Common myeloid progenitor, CD34-positive (primary cell): ENCODE data around the gene BGN.
A peak's percentile ranks its signal among the peaks of the same experiment; 100 is the strongest.

Source experiments
- CTCF ChIA-PET: fragments of 350-600 bp; sonication (Branson Sonifier 250); formaldehyde crosslinking; loops from one replicate; lab custom pipeline; 2021; ENCODE audit warnings: antibody characterized with exemption; lab: Charles Lee
- POLR2A ChIA-PET: fragments of 350-600 bp; sonication (Branson Sonifier 250); formaldehyde crosslinking; loops from one replicate; lab custom pipeline; 2021; ENCODE audit warnings: antibody characterized with exemption; lab: Charles Lee
- DNase-seq, 3 donors: peaks; one replicate each; pipeline versions ENCODE4 v3.0.0 to v3.0.0-alpha.2; 2013
- H3K27ac ChIP-seq, 2 experiments: 1 replicate in 1 of 2; 2 replicates in 1 of 2; pipeline ENCODE4 v1.7.0; 2013; ENCODE audit warnings: inconsistent platforms in 2 of 2, low read length in 2 of 2, mild to moderate bottlenecking in 2 of 2, low read depth in 1 of 2, moderate library complexity in 1 of 2; ENCODE audit not compliant: severe bottlenecking in 2 of 2, insufficient read depth in 1 of 2, poor library complexity in 1 of 2
- H3K27me3 ChIP-seq, 5 experiments: replicated peaks in 2 of 5; 1 replicate in 3 of 5; 2 replicates in 2 of 5; pipeline versions ENCODE4 v1.6.1 to v1.7.0; 2013; ENCODE audit warnings: low read length in 4 of 5, mild to moderate bottlenecking in 2 of 5, moderate library complexity in 2 of 5, inconsistent platforms in 1 of 5; ENCODE audit not compliant: insufficient read depth in 5 of 5, control insufficient read depth in 4 of 5
- H3K36me3 ChIP-seq, 4 experiments: 1 replicate in 2 of 4; 2 replicates in 2 of 4; pipeline versions ENCODE4 v1.6.1 to v1.7.0; 2013; ENCODE audit warnings: low read length in 3 of 4, control low read depth in 1 of 4, mild to moderate bottlenecking in 1 of 4; ENCODE audit not compliant: control insufficient read depth in 4 of 4, insufficient read depth in 4 of 4
- H3K4me1 ChIP-seq, 4 experiments: 1 replicate in 3 of 4; 2 replicates in 1 of 4; pipeline versions ENCODE4 v1.6.1 to v1.7.1; 2013; ENCODE audit warnings: low read length in 3 of 4, mild to moderate bottlenecking in 3 of 4, control low read depth in 1 of 4, inconsistent platforms in 1 of 4, moderate library complexity in 1 of 4; ENCODE audit not compliant: control insufficient read depth in 4 of 4, insufficient read depth in 4 of 4; ENCODE audit errors: control extremely low read depth in 1 of 4
- H3K4me3 ChIP-seq, 7 experiments: 1 replicate in 4 of 7; 2 replicates in 3 of 7; pipeline versions ENCODE4 v1.5.1 to v1.7.0; 2013; ENCODE audit warnings: mild to moderate bottlenecking in 7 of 7, low read length in 6 of 7, moderate library complexity in 6 of 7, inconsistent platforms in 2 of 7, low read depth in 2 of 7, control low read depth in 1 of 7; ENCODE audit not compliant: insufficient read depth in 4 of 7, control insufficient read depth in 1 of 7; ENCODE audit errors: extremely low read depth in 1 of 7
- H3K9me3 ChIP-seq, 5 experiments: 1 replicate in 4 of 5; 2 replicates in 1 of 5; pipeline versions ENCODE4 v1.6.1 to v1.7.1; 2013; ENCODE audit warnings: low read length in 4 of 5, mild to moderate bottlenecking in 2 of 5, inconsistent platforms in 1 of 5, low read depth in 1 of 5, moderate library complexity in 1 of 5; ENCODE audit not compliant: control insufficient read depth in 4 of 5, insufficient read depth in 2 of 5; ENCODE audit errors: control extremely low read depth in 1 of 5
- WGBS: methylation state at CpG from one replicate; pipeline ENCODE4 v1.1.5; 2013; ENCODE audit not compliant: insufficient coverage; 5-methylcytosine and 5-hydroxymethylcytosine counted together

Gene BGN

GRCh38 chrX:153460826-153461225 lies 34.0 kb upstream of the BGN start:
- DNase-seq = peak; percentile 30 to 65 (median 58)
- H3K9me3 ChIP-seq = peaks cover 0 to 2% (median 0%) of the 10 kb centered on the region in 5 experiments
- ChIA-PET POLR2A (no interaction called here), CTCF (interaction anchor here (0.6 to 2.3 kb wide), 6 partner anchors 9 to 146 kb away, joined by 3 to 19 read pairs (median 4); partner anchors contain the start of gene HAUS7)
- H3K27me3 ChIP-seq = peaks cover 0 to 11% (median 0%) of the 10 kb centered on the region in 5 experiments
- WGBS = 44% methylated on average over 4 of the region's 7 CpGs
- H3K4me3 ChIP-seq = no peak overlapping the region
- H3K4me1 ChIP-seq = no peaks in the 10 kb centered on the region
- H3K27ac ChIP-seq = no peak overlapping the region
- H3K36me3 ChIP-seq = peaks cover 0 to 38% (median 19%) of the 10 kb centered on the region in 4 experiments

GRCh38 chrX:153462291-153462690 lies 32.5 kb upstream of the BGN start:
- 91% methylated on average over 3 of the region's 10 CpGs for WGBS
- Histone ChIP-seq H3K4me3 (no peak overlapping the region), H3K36me3 (peaks cover 0 to 25% (median 14%) of the 10 kb centered on the region in 4 experiments), H3K4me1 (no peaks in the 10 kb centered on the region), H3K27me3 (peaks cover 0 to 11% (median 0%) of the 10 kb centered on the region in 5 experiments), H3K9me3 (peaks cover 0 to 2% (median 0%) of the 10 kb centered on the region in 5 experiments), H3K27ac (no peak overlapping the region)
- ChIA-PET CTCF (interaction anchor here (1.3 to 1.7 kb wide), 2 partner anchors 8 to 44 kb away, joined by 6 to 8 read pairs; partner anchors contain the start of gene HAUS7), POLR2A (no interaction called here)
- no peak for DNase-seq

GRCh38 chrX:153463031-153463430 lies 31.7 kb upstream of the BGN start:
- ChIA-PET CTCF (interaction anchor here (1.3 kb wide), 1 partner anchor 44 kb away, joined by 6 read pairs; no protein-coding TSS in a partner anchor), POLR2A (no interaction called here)
- no peak overlapping the region for H3K4me3 ChIP-seq
- H3K36me3 ChIP-seq = peaks cover 0 to 26% (median 18%) of the 10 kb centered on the region in 4 experiments
- no peak overlapping the region for H3K27ac ChIP-seq
- no peaks in the 10 kb centered on the region for H3K4me1 ChIP-seq
- peaks cover 0 to 2% (median 0%) of the 10 kb centered on the region in 5 experiments for H3K9me3 ChIP-seq
- no peak for DNase-seq
- H3K27me3 ChIP-seq = peaks cover 0 to 11% (median 0%) of the 10 kb centered on the region in 5 experiments
- WGBS = 96% methylated on average over 6 of the region's 6 CpGs

GRCh38 chrX:153463556-153463955 lies 31.2 kb upstream of the BGN start:
- H3K9me3 ChIP-seq = peaks cover 0 to 2% (median 0%) of the 10 kb centered on the region in 5 experiments
- WGBS = 87% methylated on average over 12 of the region's 12 CpGs
- DNase-seq = no peak
- ChIA-PET POLR2A (no interaction called here), CTCF (no interaction called here)
- H3K27me3 ChIP-seq = peaks cover 0 to 11% (median 0%) of the 10 kb centered on the region in 5 experiments
- H3K4me1 ChIP-seq = no peaks in the 10 kb centered on the region
- peaks cover 0 to 32% (median 20%) of the 10 kb centered on the region in 4 experiments for H3K36me3 ChIP-seq
- no peak overlapping the region for H3K27ac ChIP-seq
- no peak overlapping the region for H3K4me3 ChIP-seq

- H3K36me3 ChIP-seq = peaks cover 0 to 34% (median 22%) of the 10 kb centered on the region in 4 experiments
- DNase-seq = no peak
- POLR2A ChIA-PET = no interaction called here
- CTCF ChIA-PET = interaction anchor here (1.2 kb wide), 1 partner anchor 504 kb away, joined by 3 read pairs; no protein-coding TSS in a partner anchor
- no peak overlapping the region for H3K4me3 ChIP-seq
- peaks cover 0 to 2% (median 0%) of the 10 kb centered on the region in 4 experiments for H3K4me1 ChIP-seq
- H3K27ac ChIP-seq = no peak overlapping the region
- H3K9me3 ChIP-seq = peaks cover 0 to 2% (median 0%) of the 10 kb centered on the region in 5 experiments
- peaks cover 0 to 11% (median 0%) of the 10 kb centered on the region in 5 experiments for H3K27me3 ChIP-seq
- 90% methylated on average over 5 of the region's 5 CpGs for WGBS
Measured at GRCh38 chrX:153464116-153464515, 30.7 kb upstream of the BGN start.

- Histone ChIP-seq H3K27ac (no peak overlapping the region), H3K36me3 (peaks cover 0 to 31% (median 22%) of the 10 kb centered on the region in 4 experiments), H3K9me3 (peaks cover 0 to under 1% (median 0%) of the 10 kb centered on the region in 5 experiments), H3K4me1 (peaks cover 0 to 11% (median 3%) of the 10 kb centered on the region in 4 experiments), H3K27me3 (peaks cover 0 to 14% (median 0%) of the 10 kb centered on the region in 5 experiments), H3K4me3 (no peak overlapping the region)
- ChIA-PET POLR2A (no interaction called here), CTCF (no interaction called here)
- WGBS = 87% methylated on average over 16 of the region's 19 CpGs
- no peak for DNase-seq
Measured at GRCh38 chrX:153465691-153466380, 28.9 kb upstream of the BGN start.
